T-helper 9 cell (primary cell): ENCODE results near the gene PCED1B.
"Not testable (repeated sequence)": the region's sequence is repeated elsewhere in the genome, so short reads cannot be mapped to it uniquely, and the experiment has no call there.

Experiments used
- DNase-seq: peaks from one replicate; pipeline ENCODE4 v3.0.0-alpha.2; 2020
- total RNA-seq, 2 donors: gene quantifications; one replicate each; lab custom pipeline; 2026; lab: John Stamatoyannopoulos, UW

PCED1B gene
- total RNA-seq: 21.7 to 61.6 reads per million in 2 donors

DNA sequence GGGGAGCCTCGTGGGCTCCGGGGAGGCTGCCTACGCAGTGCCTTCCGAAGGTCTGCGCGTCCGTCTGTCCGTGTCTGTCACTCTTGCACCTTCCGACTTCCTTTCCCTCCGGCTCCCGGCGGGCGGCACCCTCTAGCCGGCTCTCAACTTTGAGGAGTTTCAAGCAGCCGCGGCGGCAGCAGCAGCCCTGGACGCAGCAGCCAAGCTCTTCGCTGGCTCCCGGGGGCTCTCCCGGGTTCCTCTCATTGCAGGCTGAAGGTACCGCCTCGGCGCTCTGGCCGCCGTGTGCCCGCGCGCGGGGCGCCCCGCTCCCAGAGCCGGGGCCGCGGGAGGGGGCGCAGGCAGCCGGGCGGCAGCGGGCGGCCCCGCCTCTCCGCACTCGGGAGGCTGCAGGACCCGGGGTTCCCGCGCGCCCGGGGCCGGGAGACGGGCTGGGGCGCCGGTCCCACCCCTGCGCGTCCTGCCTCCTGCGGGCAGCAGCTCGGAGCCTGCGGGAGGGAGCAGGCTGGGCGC lies at the start of gene PCED1B, which contains the start of gene AMIGO2:
PCED1B (plus strand) TSS at position 154 of the 513 bp plus-strand sequence. CDS start 155,443 bp downstream, outside the sequence.
AMIGO2 (minus strand) TSS at position 492 of the 513 bp plus-strand sequence. CDS start 957 bp downstream, outside the sequence.
- peak; percentile 35 for DNase-seq

- no peak for DNase-seq
Measured at GRCh38 chr12:47029903-47030302, 49.5 kb upstream of the PCED1B start.

- DNase-seq: no peak
Measured at GRCh38 chr12:47032644-47033043, 46.8 kb upstream of the PCED1B start.

DNA sequence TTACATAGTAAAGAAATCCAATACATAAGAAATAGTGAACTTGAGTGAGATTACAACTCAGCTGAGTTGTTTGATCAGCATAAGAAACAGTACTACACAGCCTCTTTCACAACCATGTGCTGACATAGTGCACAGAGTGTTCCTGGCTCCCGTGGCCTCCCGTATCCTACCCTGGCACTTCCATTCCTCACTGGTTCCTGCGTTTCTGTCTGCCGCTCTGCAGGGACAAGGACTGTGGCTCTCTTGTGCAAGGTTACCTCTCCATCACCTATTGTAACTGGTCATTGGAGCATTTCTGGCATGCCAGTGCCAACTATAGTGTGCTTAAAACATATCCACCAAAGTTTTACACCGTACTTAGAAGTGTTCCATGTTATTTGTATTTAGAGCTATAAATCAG lies 46.3 kb upstream of the PCED1B start:
- no peak for DNase-seq

DNA sequence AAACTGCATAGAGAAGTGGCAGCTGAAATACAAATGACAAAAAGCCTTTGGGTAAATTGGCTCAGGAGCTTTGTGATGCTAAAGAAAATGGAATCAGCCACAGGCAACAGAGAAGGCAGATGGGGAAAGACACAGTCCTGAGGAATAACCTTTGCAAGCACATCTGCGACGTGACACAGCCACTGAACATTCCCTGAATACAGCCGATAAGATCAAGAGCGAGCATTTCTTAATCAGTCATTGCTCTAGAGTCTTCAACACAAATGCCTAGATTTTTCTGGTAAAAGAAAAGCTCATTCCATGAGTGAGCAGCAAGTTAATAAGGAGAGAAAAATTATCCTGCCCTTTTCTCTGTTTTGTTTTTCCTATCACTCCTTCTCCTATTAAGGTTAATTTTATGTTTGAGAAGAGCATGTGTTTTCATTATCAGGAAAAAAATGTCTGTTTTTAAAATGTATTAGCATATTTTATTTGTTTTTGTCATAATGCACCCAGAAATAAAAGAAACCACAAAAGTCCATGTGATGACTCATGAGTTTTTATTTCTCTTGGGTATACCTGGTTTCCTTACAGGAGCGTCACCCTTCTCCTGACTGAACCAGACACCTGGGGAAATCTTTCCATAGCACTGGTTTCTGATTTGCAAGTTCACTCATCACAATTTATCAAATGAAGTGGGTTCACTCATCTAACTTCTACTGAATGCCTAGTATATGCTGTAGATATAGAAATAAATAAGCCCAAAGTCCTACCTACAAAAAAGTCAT lies 45.4 kb upstream of the PCED1B start:
- no peak for DNase-seq

- no peak for DNase-seq
Measured at GRCh38 chr12:47034661-47035060, 44.8 kb upstream of the PCED1B start.

DNA sequence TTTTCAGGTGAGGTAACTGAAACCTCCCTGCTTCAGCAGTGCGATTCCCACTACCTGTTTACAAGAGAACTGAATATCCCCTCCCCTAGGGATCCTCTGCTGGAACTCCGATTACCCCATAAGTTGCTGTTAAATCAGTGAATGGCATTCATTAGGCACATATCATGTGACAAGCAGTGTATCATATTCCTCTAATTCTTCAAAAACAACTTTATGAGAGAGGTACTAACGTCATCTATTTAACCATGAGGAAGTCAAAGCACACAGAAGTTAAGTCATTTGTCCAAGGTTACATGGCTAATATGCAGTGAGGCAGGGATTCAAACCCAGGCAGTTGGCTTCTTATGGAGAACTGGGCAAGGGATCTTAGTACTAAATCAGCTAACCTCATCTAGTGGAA lies 43.9 kb upstream of the PCED1B start:
- no peak for DNase-seq

DNA sequence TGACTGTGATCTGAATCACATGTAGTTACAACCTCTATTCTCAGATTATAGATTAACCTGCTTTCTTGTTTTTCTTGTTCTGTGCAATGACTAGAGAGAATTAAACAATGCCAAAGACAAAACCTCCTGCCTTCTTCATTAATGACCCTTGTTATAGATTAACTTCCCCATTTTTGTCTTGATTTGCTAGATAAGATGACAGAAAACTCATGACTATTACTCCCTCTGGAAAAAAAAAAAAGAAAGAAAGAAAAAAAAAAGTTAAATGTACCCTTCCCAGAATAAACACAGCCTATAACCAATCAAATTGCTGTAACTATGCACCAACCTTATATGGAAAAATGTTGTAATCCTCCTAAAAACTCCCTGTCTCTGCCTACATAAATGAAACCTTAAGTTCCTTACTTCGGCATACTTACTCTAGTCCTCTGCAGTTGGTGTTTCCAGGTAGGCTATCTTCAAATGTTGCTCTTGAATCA lies 41.1 kb upstream of the PCED1B start:
- DNase-seq: no peak

GRCh38 chr12:47039079-47039478 lies 40.3 kb upstream of the PCED1B start:
- no peak for DNase-seq

GRCh38 chr12:47039756-47040155 lies 39.7 kb upstream of the PCED1B start:
- DNase-seq: no peak

GRCh38 chr12:47041327-47041726 lies 38.1 kb upstream of the PCED1B start:
- DNase-seq: no peak

DNA sequence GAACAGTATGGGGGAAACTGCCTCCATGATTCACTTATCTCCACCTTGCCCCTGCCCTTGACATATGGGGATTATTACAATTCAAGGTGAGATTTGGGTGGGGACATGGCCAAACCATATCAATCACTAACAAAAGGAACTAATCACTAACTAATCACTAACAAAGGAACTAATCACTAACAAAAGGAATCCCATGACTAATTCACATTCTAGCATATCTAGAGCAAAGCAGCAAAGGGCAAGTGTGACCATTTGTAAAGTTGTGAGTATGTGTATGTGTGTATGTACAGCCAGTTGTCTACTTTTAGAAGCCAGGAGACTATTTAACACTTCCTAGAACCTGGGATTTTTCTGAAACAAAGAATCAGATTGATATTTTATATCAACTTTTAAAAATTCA lies 30.9 kb upstream of the PCED1B start:
- DNase-seq: no peak

GRCh38 chr12:47051291-47051690 lies 28.1 kb upstream of the PCED1B start:
- DNase-seq: not testable (repeated sequence)

GRCh38 chr12:47052274-47052673 lies 27.1 kb upstream of the PCED1B start:
- no peak for DNase-seq

GRCh38 chr12:47053961-47054360 lies 25.5 kb upstream of the PCED1B start:
- no peak for DNase-seq

- no peak for DNase-seq
Measured at GRCh38 chr12:47054659-47055058, 24.8 kb upstream of the PCED1B start.

- DNase-seq: not testable (repeated sequence)
Measured at GRCh38 chr12:47055856-47056255, 23.6 kb upstream of the PCED1B start.

DNA sequence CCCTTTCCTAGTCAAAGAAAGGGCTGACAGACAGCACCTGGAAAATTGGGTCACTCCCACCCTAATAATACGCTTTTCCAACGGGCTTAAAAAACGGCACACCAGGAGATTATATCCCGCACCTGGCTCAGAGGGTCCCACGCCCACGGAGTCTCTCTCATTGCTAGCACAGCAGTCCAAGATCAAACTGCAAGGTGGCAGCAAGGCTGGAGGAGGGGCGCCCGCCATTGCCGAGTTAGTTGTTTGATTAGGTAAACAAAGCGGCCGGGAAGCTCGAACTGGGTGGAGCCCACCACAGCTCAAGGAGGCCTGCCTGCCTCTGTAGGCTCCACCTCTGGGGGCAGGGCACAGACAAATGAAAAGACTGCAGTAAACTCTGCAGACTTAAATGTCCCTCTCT lies 22.5 kb upstream of the PCED1B start:
- DNase-seq: not testable (repeated sequence)

GRCh38 chr12:47058640-47059039 lies 20.8 kb upstream of the PCED1B start:
- DNase-seq: not testable (repeated sequence)

GRCh38 chr12:47065546-47065945 lies 13.9 kb upstream of the PCED1B start:
- no peak for DNase-seq

DNA sequence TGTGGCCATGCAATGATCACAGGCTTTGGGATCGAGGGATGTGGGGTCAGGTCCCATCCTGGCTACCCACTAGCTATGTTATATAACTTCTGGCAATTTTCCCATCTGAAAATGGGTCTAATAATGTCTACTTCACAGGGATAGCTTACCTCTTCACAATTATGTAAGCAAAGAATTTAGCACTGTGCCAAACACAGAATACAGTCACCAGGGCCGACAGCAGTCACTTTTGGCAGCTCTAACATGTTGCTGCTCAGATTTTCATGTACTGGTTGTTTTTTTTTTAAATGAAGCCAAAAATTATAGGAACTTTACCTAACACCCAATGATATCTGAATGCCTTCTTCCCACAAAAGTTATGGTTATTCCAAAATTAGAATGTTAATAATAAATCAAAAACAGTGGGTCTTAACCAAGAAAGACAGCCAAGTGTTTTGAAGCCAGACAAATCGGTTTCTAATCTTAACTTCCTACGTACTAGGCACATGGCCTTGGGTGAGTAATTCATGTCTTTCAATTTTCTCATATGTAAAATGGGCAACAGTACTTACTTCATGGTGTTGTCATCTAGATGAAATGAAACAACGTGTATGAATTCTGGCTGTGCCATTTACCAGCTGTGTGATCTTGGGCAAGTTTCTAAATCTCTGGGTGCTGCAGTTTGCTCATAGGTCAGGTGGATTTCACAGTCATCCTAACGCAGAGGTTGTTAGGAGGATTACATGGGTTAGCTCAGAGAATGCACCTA lies 13.0 kb upstream of the PCED1B start:
- DNase-seq: no peak

GRCh38 chr12:47067176-47067575 lies 12.2 kb upstream of the PCED1B start:
- DNase-seq: no peak

GRCh38 chr12:47067771-47068431 lies 11.5 kb upstream of the PCED1B start:
- DNase-seq: no peak
